Neural cell (in vitro differentiated cells): ENCODE data around the gene FHIT. TPM values are rescaled to one million over a fixed set of nuclear protein-coding genes. Genes with fewer than 3 reads are reported as not detected.

ENCODE experiments used
- H2AFZ ChIP-seq: fragments of 200-600, 300-800 bp; sonication (generic), shearing (Covaris generic); 2 replicates; pipeline ENCODE4 v1.6.0; 2014; ENCODE audit warnings: low read depth, mild to moderate bottlenecking, antibody characterized with exemption, low read length, moderate library complexity
- H3F3A ChIP-seq: fragments of 200-600 bp; shearing (Covaris generic); 2 replicates; pipeline ENCODE4 v1.6.1; 2016; ENCODE audit warnings: mild to moderate bottlenecking, moderate library complexity, mixed read lengths, antibody characterized with exemption, low read length; ENCODE audit not compliant: insufficient read depth, poor library complexity, severe bottlenecking
- H3K27ac ChIP-seq: fragments of 200-600, 300-800 bp; sonication (generic), shearing (Covaris generic); 2 replicates; pipeline ENCODE4 v1.5.1; 2014; ENCODE audit warnings: mild to moderate bottlenecking, low read length, moderate library complexity
- H3K27me3 ChIP-seq: fragments of 300-800, 200-600 bp; sonication (generic), shearing (Covaris generic); 2 replicates; pipeline ENCODE4 v1.6.0; 2014; ENCODE audit warnings: mild to moderate bottlenecking, low read depth, low read length, moderate library complexity; ENCODE audit not compliant: insufficient read depth
- H3K36me3 ChIP-seq: fragments of 300-800, 200-600 bp; sonication (generic), shearing (Covaris generic); 2 replicates; pipeline ENCODE4 v1.5.1; 2014; ENCODE audit warnings: mild to moderate bottlenecking, antibody characterized with exemption, low read length, moderate library complexity; ENCODE audit not compliant: insufficient read depth
- H3K4me2 ChIP-seq: fragments of 300-800, 200-600 bp; sonication (generic), shearing (Covaris generic); 2 replicates; pipeline ENCODE4 v1.6.0; 2014; ENCODE audit warnings: mild to moderate bottlenecking, low read length
- H3K4me3 ChIP-seq: fragments of 300-800, 200-600 bp; sonication (generic), shearing (Covaris generic); 2 replicates; pipeline ENCODE4 v1.5.1; 2014; ENCODE audit warnings: mild to moderate bottlenecking, low read length, moderate library complexity
- H3K79me2 ChIP-seq: fragments of 200-600 bp; shearing (Covaris generic); replicated peaks from 2 replicates; pipeline ENCODE4 v1.6.0; 2014; ENCODE audit warnings: mild to moderate bottlenecking, low read length, moderate library complexity; ENCODE audit not compliant: insufficient read depth
- H3K9ac ChIP-seq: fragments of 300-800, 200-600 bp; sonication (generic), shearing (Covaris generic); 2 replicates; pipeline ENCODE4 v1.6.1; 2016; ENCODE audit warnings: mild to moderate bottlenecking, low read length, mixed read lengths
- H3K9me2 ChIP-seq: fragments of 200-600 bp; shearing (Covaris generic); 2 replicates; pipeline ENCODE4 v1.6.1; 2016; ENCODE audit warnings: mild to moderate bottlenecking, low read length, mixed read lengths; ENCODE audit not compliant: insufficient read depth
- H3K9me3 ChIP-seq: fragments of 200-600, 300-800 bp; sonication (generic), shearing (Covaris generic); 2 replicates; pipeline ENCODE4 v1.6.1; 2016; ENCODE audit warnings: mild to moderate bottlenecking, mixed run types, low read length, moderate library complexity, mixed read lengths
- H4K20me1 ChIP-seq: fragments of 200-600 bp; shearing (Covaris generic); 2 replicates; pipeline ENCODE4 v1.6.1; 2016; ENCODE audit warnings: mild to moderate bottlenecking, mixed run types; ENCODE audit not compliant: insufficient read depth
- EP300 ChIP-seq: fragments of 450-650 bp; conservative IDR thresholded peaks from 2 replicates; pipeline ENCODE4 v1.6.1; 2014; ENCODE audit warnings: antibody characterized with exemption, mild to moderate bottlenecking, moderate library complexity; ENCODE audit not compliant: poor library complexity, severe bottlenecking
- EZH2 ChIP-seq: fragments of 200-600, 300-800 bp; shearing (Covaris generic), sonication (generic); IDR thresholded peaks from 2 replicates; pipeline ENCODE4 v1.6.1; 2014; ENCODE audit warnings: antibody characterized with exemption, low read length, borderline replicate concordance, mild to moderate bottlenecking; ENCODE audit not compliant: insufficient read depth, poor library complexity, severe bottlenecking
- MXI1 ChIP-seq: fragments of 450-650 bp; conservative IDR thresholded peaks from 2 replicates; pipeline ENCODE4 v1.6.1; 2014; ENCODE audit warnings: antibody characterized with exemption, mild to moderate bottlenecking; ENCODE audit not compliant: poor library complexity, severe bottlenecking
- POLR2AphosphoS5 ChIP-seq: IDR thresholded peaks from 2 replicates; pipeline ENCODE4 v1.6.1; 2012
- RAD21 ChIP-seq: fragments of 450-650 bp; conservative IDR thresholded peaks from 2 replicates; pipeline ENCODE4 v1.6.1; 2014; ENCODE audit warnings: antibody characterized with exemption, mild to moderate bottlenecking, moderate library complexity
- SMC3 ChIP-seq: fragments of 450-650 bp; conservative IDR thresholded peaks from 2 replicates; pipeline ENCODE4 v1.6.1; 2014; ENCODE audit warnings: antibody characterized with exemption, mild to moderate bottlenecking, moderate library complexity; ENCODE audit not compliant: poor library complexity
- TAF1 ChIP-seq: IDR thresholded peaks from 2 replicates; pipeline ENCODE4 v1.6.1; 2012; ENCODE audit warnings: low read depth
- polyA plus RNA-seq: library from polyadenylated mRNA; depleted of rRNA; stranded (reverse); fragments of >200 nt; gene quantifications from 2 replicates; pipeline ENCODE4 v1.2.3, GENCODE V29; 2014
- TF ChIP-seq, protein P1 (sequence below): fragments of 450-650 bp; IDR thresholded peaks from 2 replicates; pipeline ENCODE4 v1.5.1; 2014; ENCODE audit warnings: antibody characterized with exemption, mild to moderate bottlenecking, moderate library complexity; ENCODE audit not compliant: poor library complexity, severe bottlenecking
- TF ChIP-seq, protein P2 (sequence below): IDR thresholded peaks from 2 replicates; pipeline ENCODE4 v1.6.1; 2012; ENCODE audit warnings: borderline replicate concordance

The FHIT gene
- polyA plus RNA-seq, 1 donor from 2014 or later = not detected

DNA sequence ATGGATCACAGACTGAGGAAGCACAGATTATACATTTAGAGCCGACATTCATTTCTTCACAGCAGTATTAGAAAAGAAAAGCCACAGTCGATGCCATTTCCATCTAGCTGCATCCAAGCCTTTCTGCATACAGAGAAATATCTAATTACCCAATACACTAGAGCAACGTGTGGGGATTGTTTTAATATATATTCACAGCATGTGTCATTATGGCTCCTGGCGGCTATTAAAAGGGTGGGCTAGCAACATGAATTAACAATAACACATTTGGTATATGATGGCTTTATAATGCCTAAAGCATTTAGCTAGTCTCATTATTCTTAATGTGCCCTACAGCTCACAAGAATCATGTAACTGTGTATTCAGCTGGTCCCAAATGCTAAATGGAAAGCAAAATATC is 1030.5 kb downstream of the FHIT start:
- no peak overlapping the region for H2AFZ ChIP-seq
- no peaks in the 10 kb centered on the region for H3K79me2 ChIP-seq
- H3K9me2 ChIP-seq = no peaks in the 10 kb centered on the region
- H3K36me3 ChIP-seq = no peaks in the 10 kb centered on the region
- H3K27ac ChIP-seq = no peak overlapping the region
- H3K4me3 ChIP-seq = no peak overlapping the region
- no peak overlapping the region for H3K9ac ChIP-seq
- TF ChIP-seq TAF1 (no peak), EP300 (no peak), EZH2 (no peak), MXI1 (no peak), POLR2AphosphoS5 (no peak), RAD21 (no peak), SMC3 (no peak)
- TF ChIP-seq, protein P1, sequence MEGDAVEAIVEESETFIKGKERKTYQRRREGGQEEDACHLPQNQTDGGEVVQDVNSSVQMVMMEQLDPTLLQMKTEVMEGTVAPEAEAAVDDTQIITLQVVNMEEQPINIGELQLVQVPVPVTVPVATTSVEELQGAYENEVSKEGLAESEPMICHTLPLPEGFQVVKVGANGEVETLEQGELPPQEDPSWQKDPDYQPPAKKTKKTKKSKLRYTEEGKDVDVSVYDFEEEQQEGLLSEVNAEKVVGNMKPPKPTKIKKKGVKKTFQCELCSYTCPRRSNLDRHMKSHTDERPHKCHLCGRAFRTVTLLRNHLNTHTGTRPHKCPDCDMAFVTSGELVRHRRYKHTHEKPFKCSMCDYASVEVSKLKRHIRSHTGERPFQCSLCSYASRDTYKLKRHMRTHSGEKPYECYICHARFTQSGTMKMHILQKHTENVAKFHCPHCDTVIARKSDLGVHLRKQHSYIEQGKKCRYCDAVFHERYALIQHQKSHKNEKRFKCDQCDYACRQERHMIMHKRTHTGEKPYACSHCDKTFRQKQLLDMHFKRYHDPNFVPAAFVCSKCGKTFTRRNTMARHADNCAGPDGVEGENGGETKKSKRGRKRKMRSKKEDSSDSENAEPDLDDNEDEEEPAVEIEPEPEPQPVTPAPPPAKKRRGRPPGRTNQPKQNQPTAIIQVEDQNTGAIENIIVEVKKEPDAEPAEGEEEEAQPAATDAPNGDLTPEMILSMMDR = no peak
- TF ChIP-seq, protein P2, sequence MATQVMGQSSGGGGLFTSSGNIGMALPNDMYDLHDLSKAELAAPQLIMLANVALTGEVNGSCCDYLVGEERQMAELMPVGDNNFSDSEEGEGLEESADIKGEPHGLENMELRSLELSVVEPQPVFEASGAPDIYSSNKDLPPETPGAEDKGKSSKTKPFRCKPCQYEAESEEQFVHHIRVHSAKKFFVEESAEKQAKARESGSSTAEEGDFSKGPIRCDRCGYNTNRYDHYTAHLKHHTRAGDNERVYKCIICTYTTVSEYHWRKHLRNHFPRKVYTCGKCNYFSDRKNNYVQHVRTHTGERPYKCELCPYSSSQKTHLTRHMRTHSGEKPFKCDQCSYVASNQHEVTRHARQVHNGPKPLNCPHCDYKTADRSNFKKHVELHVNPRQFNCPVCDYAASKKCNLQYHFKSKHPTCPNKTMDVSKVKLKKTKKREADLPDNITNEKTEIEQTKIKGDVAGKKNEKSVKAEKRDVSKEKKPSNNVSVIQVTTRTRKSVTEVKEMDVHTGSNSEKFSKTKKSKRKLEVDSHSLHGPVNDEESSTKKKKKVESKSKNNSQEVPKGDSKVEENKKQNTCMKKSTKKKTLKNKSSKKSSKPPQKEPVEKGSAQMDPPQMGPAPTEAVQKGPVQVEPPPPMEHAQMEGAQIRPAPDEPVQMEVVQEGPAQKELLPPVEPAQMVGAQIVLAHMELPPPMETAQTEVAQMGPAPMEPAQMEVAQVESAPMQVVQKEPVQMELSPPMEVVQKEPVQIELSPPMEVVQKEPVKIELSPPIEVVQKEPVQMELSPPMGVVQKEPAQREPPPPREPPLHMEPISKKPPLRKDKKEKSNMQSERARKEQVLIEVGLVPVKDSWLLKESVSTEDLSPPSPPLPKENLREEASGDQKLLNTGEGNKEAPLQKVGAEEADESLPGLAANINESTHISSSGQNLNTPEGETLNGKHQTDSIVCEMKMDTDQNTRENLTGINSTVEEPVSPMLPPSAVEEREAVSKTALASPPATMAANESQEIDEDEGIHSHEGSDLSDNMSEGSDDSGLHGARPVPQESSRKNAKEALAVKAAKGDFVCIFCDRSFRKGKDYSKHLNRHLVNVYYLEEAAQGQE = no peak
- H3F3A ChIP-seq = no peaks in the 10 kb centered on the region
- H3K4me2 ChIP-seq = no peak overlapping the region
- H4K20me1 ChIP-seq = no peaks in the 10 kb centered on the region
- no peaks in the 10 kb centered on the region for H3K27me3 ChIP-seq
- H3K9me3 ChIP-seq = no peaks in the 10 kb centered on the region

DNA sequence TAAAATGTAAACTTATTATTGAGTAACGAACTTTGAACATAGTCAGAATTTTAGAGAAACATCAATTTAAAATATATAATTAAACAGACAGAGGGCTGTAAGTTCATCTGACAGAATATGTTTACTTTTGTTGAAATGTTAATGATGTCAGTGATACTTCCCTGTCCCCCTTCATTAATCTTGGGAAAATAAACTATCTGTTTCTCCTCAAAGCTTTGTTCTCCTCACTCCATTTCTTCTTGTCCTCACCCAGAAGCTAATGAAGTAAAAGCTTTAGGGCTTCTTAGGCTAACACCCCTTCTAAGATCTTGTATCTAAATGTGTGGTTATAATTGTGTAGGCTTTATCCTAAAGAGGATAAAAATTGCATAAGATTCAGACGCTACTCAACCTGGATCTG is 1031.8 kb downstream of the FHIT start:
- no peak overlapping the region for H3K9ac ChIP-seq
- H2AFZ ChIP-seq = no peak overlapping the region
- H3K27ac ChIP-seq = no peak overlapping the region
- no peaks in the 10 kb centered on the region for H3K36me3 ChIP-seq
- no peak overlapping the region for H3K4me2 ChIP-seq
- no peaks in the 10 kb centered on the region for H3K27me3 ChIP-seq
- no peaks in the 10 kb centered on the region for H3F3A ChIP-seq
- no peaks in the 10 kb centered on the region for H3K79me2 ChIP-seq
- H3K4me3 ChIP-seq = no peak overlapping the region
- no peak for TF ChIP-seq EZH2
- H3K9me3 ChIP-seq = no peaks in the 10 kb centered on the region
- H3K9me2 ChIP-seq = no peaks in the 10 kb centered on the region
- no peaks in the 10 kb centered on the region for H4K20me1 ChIP-seq
